Stimulated activated CD8-positive, alpha-beta memory T cell treated with anti-CD3 and anti-CD28 coated beads, Interleukin-4, amount 100 ng/mL, for 4 hours (primary cell): ENCODE measurements around the gene WDSUB1.

ENCODE experiments used
- DNase-seq, 2 donors: peaks; one replicate each; pipeline ENCODE4 v3.0.0-alpha.2; 2020; ENCODE audit warnings: low read depth in 2 of 2, low spot score in 1 of 2

The WDSUB1 gene

DNA sequence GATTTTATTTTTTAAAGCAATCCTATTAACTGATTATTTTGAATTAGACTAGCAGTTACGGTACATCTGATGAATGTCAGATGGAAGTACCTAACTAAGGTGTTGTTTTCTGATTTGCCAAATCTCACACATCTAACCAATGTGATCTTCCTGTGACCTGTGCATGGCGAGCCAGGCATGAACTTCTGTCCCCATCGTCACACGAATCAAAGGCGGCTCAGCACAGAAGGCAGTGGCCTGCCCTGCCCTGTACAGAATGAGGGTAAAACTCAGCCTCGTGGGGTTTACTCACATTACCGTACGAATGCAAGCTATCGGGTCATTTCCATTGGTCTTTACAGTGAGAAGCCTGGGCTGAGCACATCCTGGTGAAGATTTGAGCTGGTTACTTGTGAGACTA, 87.3 kb downstream of the WDSUB1 start:
- DNase-seq, result no peak

DNA sequence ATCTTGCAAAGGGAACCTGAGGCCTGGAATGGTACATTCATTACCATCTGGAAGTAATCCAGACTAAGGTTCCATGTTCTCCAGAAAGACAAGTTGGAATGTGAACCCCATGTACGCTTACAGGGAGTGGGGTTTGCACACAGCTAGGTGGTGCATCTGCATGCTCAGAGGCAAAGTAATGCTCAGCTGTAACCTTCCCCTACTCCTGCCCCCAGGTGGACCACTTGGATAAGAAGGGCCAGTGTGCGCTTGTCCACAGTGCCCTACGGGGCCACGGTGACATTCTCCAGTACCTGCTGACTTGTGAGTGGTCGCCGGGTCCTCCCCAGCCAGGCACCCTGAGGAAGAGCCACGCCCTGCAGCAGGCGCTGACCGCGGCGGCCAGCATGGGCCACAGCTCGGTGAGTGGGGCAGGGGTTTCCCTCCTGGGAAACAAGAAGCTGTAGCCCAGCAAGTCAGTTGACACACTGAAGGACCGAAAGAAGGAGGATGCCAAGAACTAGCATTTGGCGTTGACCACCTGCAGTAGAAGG, 90.0 kb downstream of the WDSUB1 start:
- no peak for DNase-seq

DNA sequence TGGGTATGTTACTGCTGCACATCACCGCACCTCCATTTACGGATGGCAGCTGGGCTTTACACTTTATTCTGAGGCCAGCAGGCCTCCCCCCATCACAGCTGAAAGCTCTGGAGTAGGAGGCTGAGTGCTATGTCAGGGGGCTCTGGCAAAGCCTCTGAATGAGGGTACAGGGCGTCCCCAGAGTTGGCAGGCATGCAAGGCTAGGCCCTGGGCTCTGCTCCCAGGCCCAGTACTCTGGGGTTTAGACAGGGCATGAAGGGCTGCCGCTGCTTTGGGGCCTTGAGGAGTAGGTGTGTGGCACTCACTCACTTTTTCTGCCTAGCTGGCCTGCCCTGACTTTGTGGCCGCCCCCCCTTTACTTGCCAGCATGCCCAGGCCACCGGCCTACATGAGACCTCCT, 90.8 kb downstream of the WDSUB1 start:
- no peak for DNase-seq

DNA sequence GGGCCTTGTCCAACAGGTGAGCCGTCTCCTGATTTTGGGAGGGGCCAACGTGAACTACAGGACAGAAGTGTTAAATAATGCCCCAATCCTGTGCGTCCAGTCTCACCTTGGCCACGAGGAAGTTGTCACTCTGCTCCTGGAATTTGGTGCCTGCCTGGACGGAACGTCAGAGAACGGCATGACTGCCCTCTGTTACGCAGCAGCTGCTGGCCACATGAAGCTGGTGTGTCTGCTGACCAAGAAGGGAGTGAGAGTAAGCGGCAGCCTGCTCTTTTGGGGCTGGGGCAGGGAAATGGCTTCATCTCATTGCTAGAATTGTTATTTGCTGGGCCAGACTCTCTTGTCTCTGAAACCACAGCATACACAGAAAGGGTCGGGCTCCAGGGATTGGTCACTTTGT, 92.3 kb downstream of the WDSUB1 start:
- DNase-seq, result no peak

DNA sequence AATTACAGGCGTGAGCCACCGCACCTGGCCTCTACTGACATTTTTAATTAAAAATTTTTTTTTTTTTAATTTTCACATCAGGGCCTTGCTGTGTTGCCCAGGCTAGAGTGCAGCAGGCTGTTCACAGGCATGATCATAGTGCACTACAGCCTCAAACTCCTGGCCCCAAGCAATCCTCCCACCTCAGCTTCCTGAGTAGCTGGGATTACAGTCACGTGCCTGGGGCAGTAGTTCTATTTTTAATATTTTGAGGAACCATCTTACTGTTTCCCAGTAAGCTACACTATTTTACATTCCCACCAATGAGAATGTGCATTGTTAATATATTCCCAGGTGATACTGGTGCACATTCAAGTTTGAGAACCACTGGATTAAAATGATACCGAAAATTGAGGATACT, 92.7 kb downstream of the WDSUB1 start:
- DNase-seq, result no peak

DNA sequence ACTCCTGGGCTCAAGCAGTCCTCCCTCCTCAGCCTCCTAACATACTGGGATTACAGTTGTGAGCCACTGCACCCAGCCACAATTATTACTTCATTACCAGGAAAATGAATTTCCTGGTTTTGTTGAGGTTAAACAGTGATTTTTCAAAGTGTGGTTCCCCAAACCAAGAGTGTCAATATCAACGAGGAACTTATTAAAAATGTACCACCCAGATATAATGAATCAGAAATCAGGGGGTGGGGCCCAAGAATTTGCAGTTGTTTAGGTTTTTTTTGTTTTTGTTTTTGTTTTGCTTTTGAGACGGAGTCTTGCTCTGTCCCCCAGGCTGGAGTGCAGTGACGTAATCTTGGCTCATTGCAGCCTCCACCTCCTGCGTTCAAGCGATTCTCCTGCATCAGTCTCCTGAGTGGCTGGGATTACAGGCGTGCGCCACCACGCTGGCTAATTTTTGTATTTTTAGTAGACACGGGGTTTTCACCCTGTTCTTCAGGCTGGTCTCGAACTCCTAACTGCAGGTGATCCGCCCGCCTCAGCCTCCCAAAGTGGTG, 94.1 kb downstream of the WDSUB1 start:
- no peak for DNase-seq

DNA sequence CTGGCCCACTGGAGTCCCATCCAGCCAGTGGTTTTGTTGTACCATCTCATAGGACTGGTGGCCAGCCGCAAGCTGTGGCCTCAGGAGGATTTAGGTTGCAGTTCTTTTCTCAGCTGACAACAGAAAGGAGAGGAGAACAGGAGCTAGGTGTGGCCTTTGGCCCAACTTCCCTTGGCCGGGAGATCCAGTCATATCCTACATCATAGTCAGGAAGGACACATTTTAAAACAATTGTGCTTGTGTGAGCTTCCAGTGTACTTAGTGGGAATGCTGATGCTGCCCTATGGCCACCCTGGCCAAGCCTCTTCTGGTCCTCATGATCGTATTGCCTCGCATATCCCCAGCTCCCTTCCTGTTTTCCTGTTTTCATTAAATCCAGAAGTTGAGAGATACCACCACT, 98.1 kb downstream of the WDSUB1 start:
- DNase-seq, result no peak

DNA sequence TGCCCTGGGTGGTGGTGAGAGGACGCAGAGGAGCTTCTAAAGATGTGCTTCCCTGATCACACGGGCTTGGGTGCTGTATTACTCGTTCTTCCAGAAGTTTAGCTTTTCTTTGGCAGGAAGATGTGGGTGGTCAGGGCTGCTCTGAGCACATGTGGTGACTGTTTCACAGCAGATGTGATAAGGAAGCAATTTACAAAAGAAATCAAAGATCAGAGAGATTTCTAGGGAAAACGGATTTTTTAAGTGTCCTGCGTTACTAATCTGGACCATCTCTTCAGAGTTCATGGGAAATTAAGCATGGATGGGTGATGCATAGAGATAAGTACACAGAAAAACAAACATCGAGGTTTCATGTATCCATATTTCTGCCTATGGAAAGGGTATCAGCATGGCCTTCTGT, 99.4 kb downstream of the WDSUB1 start:
- DNase-seq, result no peak

DNA sequence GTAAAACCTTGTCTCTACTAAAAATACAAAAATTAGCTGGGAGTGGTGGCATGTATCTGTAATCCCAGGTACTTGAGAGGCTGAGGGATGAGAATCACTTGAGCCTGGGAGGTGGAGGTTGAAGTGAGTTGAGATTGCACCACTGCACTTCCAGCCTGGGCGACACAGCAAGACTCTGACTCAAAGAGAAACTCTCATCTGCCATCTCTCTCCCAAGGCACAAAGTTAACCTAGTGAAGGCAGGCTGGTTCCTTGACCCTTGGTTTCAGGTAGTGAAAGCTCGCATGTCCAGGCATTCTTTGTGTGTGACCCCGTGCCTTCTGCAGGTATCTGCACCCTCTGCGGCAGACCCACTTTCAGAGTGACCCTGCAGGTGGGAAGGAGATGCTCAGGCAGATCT, 100.0 kb downstream of the WDSUB1 start:
- DNase-seq, result no peak
